MCF 10A (cell line): Measurements from ENCODE around the gene IFT88. TPM values are rescaled to one million over a fixed set of nuclear protein-coding genes. Genes with fewer than 3 reads are reported as not detected.

Source experiments
- BruUV-seq: library from RNA; stranded (reverse); fragments of 400-500 nt; replicated peaks from 2 replicates; lab custom pipeline; 2021; lab: Mats Ljungman, UMichigan
- CTCF ChIA-PET: fragments of 300-600 bp; sonication (Branson Sonifier 250); formaldehyde crosslinking; extraction: SDS; loops from one replicate; lab custom pipeline; 2021; ENCODE audit warnings: antibody characterized with exemption, inconsistent platforms; lab: Yijun Ruan, JAX
- POLR2A ChIA-PET: fragments of 300-600, 350-650 bp; sonication (Branson Sonifier 250); formaldehyde crosslinking; extraction: SDS; loops from one replicate; lab custom pipeline; 2020; ENCODE audit warnings: antibody characterized with exemption, inconsistent platforms; lab: Yijun Ruan, JAX
- DNase-seq: peaks from one replicate; pipeline ENCODE4 v3.0.0-alpha.2; 2018; ENCODE audit not compliant: unreplicated experiment
- H3K27ac Mint-ChIP-seq: one replicate; pipeline ENCODE4 v1.8.0; 2022; ENCODE audit warnings: mild to moderate bottlenecking, low read depth, mixed read lengths; ENCODE audit not compliant: unreplicated experiment
- H3K27me3 Mint-ChIP-seq: one replicate; pipeline ENCODE4 v1.8.0; 2022; ENCODE audit warnings: mixed read lengths; ENCODE audit not compliant: insufficient read depth, unreplicated experiment
- H3K36me3 Mint-ChIP-seq: one replicate; pipeline ENCODE4 v1.8.0; 2022; ENCODE audit warnings: mild to moderate bottlenecking, moderate library complexity, mixed read lengths; ENCODE audit not compliant: insufficient read depth, unreplicated experiment
- H3K4me1 Mint-ChIP-seq: one replicate; pipeline ENCODE4 v1.8.0; 2022; ENCODE audit warnings: mixed read lengths; ENCODE audit not compliant: insufficient read depth, unreplicated experiment
- H3K4me3 Mint-ChIP-seq: one replicate; pipeline ENCODE4 v1.8.0; 2022; ENCODE audit warnings: mild to moderate bottlenecking, moderate library complexity, mixed read lengths; ENCODE audit not compliant: unreplicated experiment
- H3K9me3 Mint-ChIP-seq: one replicate; pipeline ENCODE4 v1.8.0; 2022; ENCODE audit warnings: mixed read lengths; ENCODE audit not compliant: unreplicated experiment
- intact Hi-C: fragments of 100-400 bp; cut with micrococcal nuclease; formaldehyde crosslinking; loops from 2 replicates; pipeline ENCODE4 v1.14.1; 2022
- total RNA-seq: library from RNA; stranded (reverse); gene quantifications from 2 replicates; pipeline ENCODE4 v1.2.3, GENCODE V29; 2022
- TF ChIP-seq, protein P1 (sequence below): fragments of 200-600 bp; IDR thresholded peaks from one replicate; pipeline ENCODE4 v1.8.0; 2022; ENCODE audit warnings: antibody characterized with exemption, mild to moderate bottlenecking; ENCODE audit not compliant: unreplicated experiment

Gene IFT88
- total RNA-seq, 1 experiment from 2014 or later, result 19.8 TPM

DNA sequence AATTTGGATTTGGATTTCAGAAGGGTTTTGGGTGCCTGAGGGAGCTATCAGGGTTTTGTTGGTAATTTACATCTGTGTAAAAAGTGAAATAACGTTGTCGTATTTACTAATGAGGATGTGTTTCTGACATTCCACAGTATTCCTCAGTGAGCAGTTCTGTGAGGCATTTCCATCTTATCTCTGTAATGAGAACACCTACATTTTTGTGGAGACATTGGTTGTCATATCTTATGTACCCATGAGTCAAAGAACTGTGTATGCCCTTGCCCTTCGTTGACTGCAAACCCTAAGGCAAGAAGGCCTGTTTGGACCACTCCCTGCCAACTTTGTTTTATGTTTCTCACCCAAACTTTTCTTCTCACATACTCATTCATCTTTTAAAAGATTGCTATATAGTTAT, 122.3 kb downstream of the IFT88 start:
- H3K4me3 Mint-ChIP-seq, result no peak overlapping the region
- H3K4me1 Mint-ChIP-seq, result no peaks in the 10 kb centered on the region
- ChIA-PET CTCF (interaction anchor here (0.6 kb wide), 1 partner anchor 45 kb away, joined by 3 read pairs; no protein-coding TSS in a partner anchor), POLR2A (no interaction called here)
- no peak for DNase-seq
- BruUV-seq, result no TSS peak
- H3K27me3 Mint-ChIP-seq, result no peaks in the 10 kb centered on the region
- intact Hi-C loops, result no loop called here
- H3K9me3 Mint-ChIP-seq, result no peaks in the 10 kb centered on the region
- no peak overlapping the region for H3K27ac Mint-ChIP-seq
- TF ChIP-seq, protein P1, sequence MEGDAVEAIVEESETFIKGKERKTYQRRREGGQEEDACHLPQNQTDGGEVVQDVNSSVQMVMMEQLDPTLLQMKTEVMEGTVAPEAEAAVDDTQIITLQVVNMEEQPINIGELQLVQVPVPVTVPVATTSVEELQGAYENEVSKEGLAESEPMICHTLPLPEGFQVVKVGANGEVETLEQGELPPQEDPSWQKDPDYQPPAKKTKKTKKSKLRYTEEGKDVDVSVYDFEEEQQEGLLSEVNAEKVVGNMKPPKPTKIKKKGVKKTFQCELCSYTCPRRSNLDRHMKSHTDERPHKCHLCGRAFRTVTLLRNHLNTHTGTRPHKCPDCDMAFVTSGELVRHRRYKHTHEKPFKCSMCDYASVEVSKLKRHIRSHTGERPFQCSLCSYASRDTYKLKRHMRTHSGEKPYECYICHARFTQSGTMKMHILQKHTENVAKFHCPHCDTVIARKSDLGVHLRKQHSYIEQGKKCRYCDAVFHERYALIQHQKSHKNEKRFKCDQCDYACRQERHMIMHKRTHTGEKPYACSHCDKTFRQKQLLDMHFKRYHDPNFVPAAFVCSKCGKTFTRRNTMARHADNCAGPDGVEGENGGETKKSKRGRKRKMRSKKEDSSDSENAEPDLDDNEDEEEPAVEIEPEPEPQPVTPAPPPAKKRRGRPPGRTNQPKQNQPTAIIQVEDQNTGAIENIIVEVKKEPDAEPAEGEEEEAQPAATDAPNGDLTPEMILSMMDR, result no peak
- H3K36me3 Mint-ChIP-seq, result peaks cover 6% of the 10 kb centered on the region

GRCh38 chr13:20691616-20692015, 124.7 kb downstream of the IFT88 start:
- TF ChIP-seq, protein P1, result no peak
- Mint-ChIP-seq H3K27me3 (no peaks in the 10 kb centered on the region), H3K27ac (no peak overlapping the region), H3K4me3 (no peak overlapping the region), H3K9me3 (no peaks in the 10 kb centered on the region), H3K36me3 (peaks cover 6% of the 10 kb centered on the region), H3K4me1 (no peaks in the 10 kb centered on the region)
- BruUV-seq, result no TSS peak
- POLR2A ChIA-PET, result no interaction called here
- DNase-seq, result no peak
- intact Hi-C loops, result no loop called here
- CTCF ChIA-PET, result no interaction called here

GRCh38 chr13:20696073-20696472, 129.1 kb downstream of the IFT88 start:
- Mint-ChIP-seq H3K36me3 (peaks cover 1% of the 10 kb centered on the region), H3K27me3 (no peaks in the 10 kb centered on the region), H3K4me1 (no peaks in the 10 kb centered on the region), H3K4me3 (no peak overlapping the region), H3K9me3 (no peaks in the 10 kb centered on the region), H3K27ac (no peak overlapping the region)
- DNase-seq, result no peak
- BruUV-seq, result no TSS peak
- CTCF ChIA-PET, result interaction anchor here (0.6 kb wide), 1 partner anchor 128 kb away, joined by 3 read pairs; no protein-coding TSS in a partner anchor
- POLR2A ChIA-PET, result no interaction called here
- TF ChIP-seq, protein P1, result no peak
- intact Hi-C loops, result no loop called here

DNA sequence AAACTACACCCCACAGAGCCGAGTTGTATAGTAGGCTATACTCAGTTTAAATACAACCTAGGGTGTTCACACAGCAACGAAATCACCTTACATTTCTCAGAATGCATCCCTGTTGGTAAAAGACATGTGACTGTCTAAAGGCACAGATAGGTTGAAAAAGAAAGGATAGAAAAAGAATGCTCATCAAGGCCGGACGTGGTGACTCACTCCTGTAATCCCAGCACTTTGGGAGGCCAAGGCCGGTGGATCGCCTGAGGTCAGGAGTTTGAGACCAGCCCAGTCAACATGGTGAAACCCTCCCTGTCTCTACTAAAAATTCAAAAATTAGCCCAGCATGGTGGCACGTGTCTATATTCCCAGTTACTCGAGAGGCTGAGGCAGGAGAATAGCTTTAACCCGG, 132.8 kb downstream of the IFT88 start:
- H3K4me1 Mint-ChIP-seq, result no peaks in the 10 kb centered on the region
- POLR2A ChIA-PET, result no interaction called here
- no TSS peak for BruUV-seq
- H3K36me3 Mint-ChIP-seq, result no peaks in the 10 kb centered on the region
- TF ChIP-seq, protein P1, result no peak
- no peaks in the 10 kb centered on the region for H3K27me3 Mint-ChIP-seq
- H3K9me3 Mint-ChIP-seq, result no peaks in the 10 kb centered on the region
- intact Hi-C loops, result loop anchor here (5.0 to 10.0 kb wide), 3 partner anchors 132 to 502 kb away; partner anchors contain the start of genes CRYL1 and IFT88
- H3K27ac Mint-ChIP-seq, result no peak overlapping the region
- CTCF ChIA-PET, result interaction anchor here (0.7 kb wide), 1 partner anchor 1026 kb away, joined by 4 read pairs; no protein-coding TSS in a partner anchor
- no peak for DNase-seq
- H3K4me3 Mint-ChIP-seq, result no peak overlapping the region
